HG03095 (cell line): ENCODE data around the gene ZDHHC9.
"Not testable (repeated sequence)": the region's sequence is repeated elsewhere in the genome, so short reads cannot be mapped to it uniquely, and the experiment has no call there.

Source experiments
- ATAC-seq: cut with Tn5 transposase; IDR thresholded peaks from one replicate; pipeline ENCODE4 v1.9.1; 2021; ENCODE audit warnings: moderate library complexity; ENCODE audit not compliant: unreplicated experiment

The ZDHHC9 gene

DNA sequence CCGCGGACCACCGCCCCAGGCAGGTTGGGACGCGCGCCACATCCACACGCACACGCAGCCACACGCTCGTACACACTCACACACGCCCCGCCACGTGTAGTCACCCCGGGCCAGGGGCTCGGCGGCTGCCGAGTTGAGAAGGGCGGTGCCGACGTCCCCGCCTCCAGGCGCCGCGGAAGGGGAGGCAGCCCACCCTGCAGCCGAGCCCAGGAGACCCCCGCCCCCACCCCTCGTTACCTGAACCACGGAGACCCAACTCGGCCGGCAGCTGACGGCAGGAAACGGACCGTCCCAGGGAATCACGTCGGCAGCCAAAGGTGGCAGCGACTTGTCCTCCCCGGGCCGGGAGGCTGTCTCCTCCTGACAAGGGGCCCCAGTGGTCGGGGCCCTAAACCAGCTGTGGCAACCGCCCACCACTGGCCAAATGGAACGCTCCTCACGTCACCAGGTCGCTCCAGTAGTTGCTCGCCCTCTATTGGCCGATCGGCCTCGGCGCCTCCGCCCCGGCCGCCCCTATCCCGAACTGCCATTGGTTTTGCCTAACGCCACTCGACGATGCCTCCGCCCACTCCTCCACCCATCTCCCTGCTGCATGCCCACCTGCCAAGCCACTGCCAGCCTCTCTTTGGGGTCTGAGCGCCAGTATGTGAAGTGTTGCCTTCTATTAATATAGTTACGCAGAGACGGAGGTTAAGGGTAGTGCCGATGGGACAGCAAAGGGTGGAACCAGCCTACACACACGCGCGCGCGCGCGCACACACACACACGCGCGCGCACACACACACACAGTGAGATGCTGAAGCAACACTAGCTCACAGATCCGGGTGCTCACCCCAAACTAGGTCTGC lies at the start of gene ZDHHC9:
ZDHHC9 (minus strand) TSS at position 428 of the 848 bp plus-strand sequence. CDS start 1,941 bp downstream, outside the sequence.
- ATAC-seq, result peak; percentile 96

DNA sequence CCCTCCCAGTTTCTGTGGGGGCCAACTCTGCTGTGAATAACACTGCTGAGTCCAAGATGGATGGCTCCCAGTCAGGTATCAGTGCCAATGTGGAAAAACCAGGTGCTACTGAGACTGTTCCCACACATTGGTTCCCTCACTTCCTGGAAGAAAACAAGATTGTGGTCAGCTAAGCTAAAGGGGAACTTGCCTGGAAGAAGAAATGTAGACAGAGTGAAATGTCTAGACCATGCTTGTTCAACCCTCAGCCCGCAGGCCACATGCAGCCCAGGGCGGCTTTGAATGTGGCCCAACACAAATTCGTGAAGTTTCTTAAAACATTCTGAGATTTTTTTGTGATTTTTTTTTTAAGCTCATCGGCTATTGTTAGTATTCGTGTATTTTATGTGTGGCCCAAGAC lies 33.7 kb upstream of the ZDHHC9 start:
- no peak for ATAC-seq

DNA sequence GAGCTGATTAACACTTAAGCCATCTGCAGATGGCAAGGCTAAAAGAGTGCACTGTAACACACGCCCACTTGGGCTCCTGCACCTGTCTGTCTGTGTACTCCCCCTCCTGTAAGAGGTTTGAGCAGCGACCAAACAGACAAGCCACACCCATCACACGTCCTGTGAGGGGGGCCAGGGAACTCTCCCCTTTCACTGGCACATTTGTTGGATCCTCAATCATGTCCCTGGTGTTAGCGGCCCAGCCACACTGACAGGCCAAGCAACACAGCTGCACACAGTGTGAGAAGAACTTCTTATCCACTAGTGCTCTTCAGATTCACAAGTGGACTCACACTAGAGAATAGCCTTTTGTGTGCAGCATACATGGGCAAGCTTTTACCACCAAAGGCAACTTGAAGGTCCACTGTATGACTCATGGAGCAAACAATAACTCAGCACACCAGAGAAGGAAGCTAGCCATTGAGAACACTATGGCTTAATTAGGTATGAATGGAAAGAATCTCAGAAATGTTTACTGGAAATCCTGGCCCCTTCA lies 33.2 kb upstream of the ZDHHC9 start:
- no peak for ATAC-seq

DNA sequence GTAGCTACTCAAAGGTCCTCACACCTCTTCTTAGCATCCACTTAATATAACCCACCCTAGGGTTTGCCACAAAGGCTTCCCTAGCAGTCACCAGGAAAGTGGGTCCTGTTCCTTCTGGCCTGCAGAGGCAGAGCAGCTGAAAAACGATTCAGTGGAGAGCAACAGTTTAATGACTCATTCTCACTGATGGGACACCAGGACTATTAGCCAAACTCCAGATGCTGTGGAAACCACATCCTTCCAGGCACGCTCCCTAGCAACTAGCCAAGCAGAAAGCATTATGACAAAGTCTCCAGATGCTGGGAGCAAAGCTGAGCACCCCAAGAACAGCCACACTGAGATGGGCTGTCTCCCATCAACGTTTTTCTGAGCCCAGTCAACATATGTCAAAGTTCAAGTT lies 32.0 kb upstream of the ZDHHC9 start:
- ATAC-seq, result no peak

DNA sequence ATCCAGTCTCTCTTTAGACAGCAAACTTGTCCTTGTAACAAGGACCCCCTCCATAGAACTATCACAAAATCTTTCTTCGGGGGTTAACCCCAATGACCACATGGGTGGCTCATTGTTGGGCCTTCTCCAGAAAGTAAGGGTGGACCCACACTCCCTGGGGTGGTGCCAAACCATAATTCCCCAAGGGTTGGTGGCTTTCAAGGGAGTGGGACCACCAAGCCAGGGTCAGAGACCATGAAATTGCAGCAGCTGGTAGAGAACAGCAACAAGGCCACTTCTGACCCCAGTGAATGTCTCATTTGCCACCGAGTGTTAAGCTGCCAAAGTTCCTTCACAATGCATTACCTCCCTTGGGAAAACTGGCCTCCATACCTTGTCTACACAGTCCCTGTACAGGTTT lies 28.8 kb upstream of the ZDHHC9 start:
- no peak for ATAC-seq

DNA sequence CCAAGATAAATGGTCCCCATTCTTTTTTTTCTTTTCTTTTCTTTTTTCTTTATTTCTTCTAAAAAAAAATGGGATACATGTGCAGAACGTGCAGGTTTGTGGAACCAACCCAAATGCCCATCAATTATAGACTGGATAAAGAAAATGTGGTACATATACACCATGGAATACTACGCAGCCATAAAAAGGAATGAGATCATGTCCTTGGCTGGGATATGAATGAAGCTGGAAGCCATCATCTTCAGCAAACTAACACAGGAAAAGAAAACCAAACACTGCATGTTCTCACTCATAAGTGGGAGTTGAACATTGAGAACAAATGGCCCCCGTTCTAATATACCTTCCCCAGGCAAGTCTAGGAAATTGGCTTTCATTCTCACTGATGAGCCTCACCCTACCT lies 22.6 kb upstream of the ZDHHC9 start:
- ATAC-seq, result not testable (repeated sequence)

DNA sequence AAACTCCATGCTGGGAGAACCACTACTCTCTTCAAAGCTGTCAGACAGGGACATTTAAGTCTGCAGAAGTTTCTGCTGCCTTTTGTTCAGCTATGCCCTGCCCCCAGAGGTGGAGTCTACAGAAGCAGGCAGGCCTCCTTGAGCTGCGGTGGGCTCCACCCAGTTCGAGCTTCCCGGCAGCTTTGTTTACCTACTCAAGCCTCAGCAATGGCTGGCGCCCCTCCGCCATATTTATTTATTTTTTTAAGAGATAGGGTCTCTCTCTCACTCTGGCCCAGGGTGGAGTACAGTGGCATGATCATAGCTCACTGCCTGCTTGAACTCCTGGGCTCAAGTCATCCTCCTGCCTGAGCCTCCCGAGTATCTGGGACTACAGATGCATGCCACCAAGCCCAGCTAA lies 15.4 kb upstream of the ZDHHC9 start:
- not testable (repeated sequence) for ATAC-seq

DNA sequence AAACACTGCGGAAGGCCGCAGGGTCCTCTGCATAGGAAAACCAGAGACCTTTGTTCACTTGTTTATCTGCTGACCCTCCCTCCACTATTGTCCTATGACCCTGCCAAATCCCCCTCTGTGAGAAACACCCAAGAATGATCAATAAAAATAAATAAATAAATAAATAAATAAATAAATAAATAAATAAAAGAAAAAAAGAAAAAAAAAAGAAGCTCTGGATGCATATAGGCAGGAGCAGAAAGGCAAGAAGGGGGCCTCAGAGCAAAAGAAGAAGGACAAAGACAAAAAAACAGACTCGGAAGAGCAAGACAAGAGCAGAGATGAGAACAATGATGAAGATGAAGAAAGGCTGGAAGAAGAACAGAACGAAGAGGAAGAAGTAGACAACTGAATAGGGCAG lies 8.1 kb upstream of the ZDHHC9 start:
- ATAC-seq, result not testable (repeated sequence)

DNA sequence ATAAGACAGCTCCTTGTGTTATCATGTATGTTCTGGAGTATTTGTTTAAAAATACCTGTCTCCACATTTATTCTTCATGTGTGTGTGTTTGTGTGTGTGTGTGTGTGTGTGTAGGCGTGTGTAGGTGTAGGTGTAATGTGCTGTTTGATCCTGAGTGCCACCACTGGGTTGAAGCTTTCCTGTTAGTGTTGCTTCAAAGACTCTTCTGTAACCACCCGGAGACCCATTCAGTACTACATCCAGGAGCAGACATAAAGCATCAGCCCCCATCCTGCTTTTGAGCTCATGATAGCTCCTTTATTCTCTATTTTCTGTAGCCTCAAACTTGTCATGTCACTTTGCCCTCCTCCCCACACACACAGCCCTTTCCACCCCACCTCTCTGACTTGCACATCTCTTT lies 3.0 kb upstream of the ZDHHC9 start:
- ATAC-seq, result no peak

DNA sequence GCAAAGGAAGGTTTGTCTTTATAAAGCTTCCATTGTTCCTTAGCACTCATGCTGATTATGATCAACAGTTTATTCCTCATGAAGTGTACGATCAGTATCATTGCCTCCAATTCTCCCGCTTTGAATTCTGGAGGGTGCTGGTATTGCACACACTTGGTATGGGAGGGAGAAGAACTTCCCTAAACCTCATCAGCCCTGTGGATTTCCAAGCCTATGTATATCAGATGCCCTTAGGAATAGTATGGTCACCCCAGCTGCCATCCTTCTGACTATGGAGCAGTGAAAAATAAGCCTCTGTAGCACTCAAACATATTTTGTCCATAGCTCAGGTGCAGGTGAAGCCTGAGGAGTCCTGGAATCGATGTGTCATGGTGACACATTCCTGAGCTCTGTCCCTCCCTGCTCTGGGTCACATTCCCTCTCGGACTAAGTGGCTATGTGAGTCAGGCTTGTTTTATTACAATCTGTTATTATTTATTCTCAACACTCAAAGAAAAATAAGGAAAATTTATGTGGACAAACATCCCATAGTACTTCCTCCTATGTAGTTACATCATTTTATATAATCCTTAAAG lies 2.0 kb upstream of the ZDHHC9 start:
- no peak for ATAC-seq

DNA sequence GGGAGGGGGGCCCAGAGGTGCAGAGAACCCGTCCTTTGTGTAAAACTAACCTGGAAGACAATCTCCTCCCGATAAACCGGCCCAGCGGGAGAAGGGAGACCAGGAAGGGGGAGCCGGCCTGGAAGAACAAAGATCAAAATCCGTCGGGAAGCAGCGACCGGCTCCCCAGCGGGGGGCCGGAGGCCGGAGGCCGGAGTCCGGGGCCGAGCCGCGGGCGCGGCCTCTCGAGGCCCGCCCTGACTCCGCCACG lies 552 bp downstream of the ZDHHC9 start:
- no peak for ATAC-seq

DNA sequence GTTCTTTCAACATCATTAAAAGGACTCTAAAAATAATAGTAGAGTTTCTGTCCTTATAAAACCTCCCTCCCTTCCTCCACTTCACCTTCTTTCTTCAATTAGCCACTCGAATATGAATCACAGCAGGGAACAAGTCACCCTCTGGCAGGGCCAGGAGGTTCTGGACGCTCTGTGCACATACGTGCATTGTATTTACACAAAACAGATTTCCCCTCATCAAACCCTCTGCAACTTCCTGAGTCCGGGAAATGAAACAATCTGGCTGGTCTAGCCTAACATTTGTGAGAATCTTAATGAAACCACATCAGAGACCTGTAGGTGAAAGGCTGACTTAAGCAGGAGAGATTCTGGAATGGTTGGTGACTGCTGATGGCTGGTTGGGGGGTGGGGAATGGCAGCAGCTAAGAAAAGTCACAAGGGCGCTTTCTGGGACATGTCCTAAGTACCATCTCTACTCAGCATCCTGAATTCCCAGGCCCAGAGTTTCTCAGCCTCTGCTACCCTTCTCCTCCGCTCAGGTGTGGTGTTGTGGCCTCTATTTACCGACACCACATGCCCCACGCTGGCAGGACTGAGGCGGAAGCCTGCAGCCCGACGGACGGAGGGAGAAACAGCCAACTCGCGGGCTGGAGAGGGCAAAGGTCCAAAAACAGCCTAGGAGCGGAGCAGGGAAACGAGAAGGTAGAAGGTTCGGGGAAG lies 1.0 kb downstream of the ZDHHC9 start:
- ATAC-seq, result no peak

DNA sequence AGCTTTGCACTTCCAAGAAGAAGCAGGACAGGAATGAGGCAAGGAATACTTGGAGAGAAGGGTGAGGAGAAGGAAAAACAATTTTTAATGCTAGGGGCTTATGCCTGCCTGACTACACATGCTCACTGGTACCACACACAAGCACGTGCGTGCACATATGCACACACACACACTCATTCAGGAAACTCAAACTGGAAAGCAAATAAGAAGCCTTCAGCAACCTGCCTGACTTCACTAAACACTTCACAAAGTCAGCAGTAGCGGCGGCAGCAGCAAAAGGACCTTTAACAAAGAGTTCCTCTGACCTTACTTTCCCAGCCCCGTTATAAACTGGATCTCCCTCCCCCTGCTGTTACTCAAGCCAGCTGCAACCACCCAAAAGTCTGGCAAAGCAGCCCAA lies 3.3 kb downstream of the ZDHHC9 start:
- ATAC-seq, result no peak

DNA sequence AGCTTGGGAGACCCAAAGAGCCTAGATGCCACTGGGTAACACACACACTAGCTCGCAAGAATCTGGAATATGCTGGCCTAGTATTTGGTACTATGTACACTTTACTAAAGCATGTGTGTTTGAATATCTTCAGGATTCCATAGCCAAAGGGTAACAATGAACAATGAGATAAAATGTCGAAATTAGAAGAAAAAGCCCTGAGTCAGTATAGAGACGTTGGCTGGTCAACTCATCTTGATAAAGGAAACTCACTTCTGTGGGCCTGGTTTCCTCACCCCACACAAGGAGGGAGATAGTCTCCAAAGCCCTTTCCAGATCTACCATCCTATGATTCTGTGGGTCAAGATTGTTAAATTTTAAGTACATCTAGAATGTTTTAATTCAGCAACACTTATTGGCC lies 6.9 kb downstream of the ZDHHC9 start:
- no peak for ATAC-seq

DNA sequence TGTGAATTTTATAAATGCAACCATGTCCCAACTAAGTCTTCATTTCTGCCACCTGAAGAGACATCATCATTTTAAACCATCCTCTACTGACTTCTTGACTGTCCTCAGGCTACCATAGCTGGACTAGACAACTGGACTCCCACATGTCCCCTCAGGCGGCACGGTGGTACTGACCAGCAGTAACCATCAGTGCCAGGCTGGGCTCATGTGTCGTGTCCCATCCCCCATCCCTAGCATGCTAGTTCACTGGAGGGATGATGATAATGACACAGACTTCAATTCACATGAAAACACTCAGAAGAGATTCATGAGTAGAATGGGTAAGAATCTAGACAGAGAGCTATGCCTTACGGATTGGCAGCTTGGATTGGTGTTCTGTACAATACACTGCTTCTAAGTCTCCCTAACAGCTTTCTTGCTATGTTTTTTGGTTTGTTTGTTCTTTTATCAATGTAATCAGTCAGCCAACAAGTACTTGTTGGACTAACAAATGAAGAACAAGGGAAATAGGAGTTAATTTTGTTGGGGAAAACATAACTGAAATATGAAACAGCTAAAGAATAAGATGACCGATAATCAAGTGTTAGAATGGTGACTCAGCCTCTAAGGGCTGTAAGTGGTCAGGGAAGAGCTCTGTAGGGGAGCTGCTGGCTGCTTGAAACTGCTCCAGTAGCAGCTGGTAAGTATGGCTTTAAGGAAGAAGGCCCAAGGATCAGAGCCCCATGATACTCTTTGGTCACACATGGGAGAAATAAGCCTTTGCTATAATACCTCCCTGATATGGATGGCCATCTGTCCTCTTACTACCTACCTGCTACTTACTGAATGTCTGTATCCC lies 10.3 kb downstream of the ZDHHC9 start:
- no peak for ATAC-seq

DNA sequence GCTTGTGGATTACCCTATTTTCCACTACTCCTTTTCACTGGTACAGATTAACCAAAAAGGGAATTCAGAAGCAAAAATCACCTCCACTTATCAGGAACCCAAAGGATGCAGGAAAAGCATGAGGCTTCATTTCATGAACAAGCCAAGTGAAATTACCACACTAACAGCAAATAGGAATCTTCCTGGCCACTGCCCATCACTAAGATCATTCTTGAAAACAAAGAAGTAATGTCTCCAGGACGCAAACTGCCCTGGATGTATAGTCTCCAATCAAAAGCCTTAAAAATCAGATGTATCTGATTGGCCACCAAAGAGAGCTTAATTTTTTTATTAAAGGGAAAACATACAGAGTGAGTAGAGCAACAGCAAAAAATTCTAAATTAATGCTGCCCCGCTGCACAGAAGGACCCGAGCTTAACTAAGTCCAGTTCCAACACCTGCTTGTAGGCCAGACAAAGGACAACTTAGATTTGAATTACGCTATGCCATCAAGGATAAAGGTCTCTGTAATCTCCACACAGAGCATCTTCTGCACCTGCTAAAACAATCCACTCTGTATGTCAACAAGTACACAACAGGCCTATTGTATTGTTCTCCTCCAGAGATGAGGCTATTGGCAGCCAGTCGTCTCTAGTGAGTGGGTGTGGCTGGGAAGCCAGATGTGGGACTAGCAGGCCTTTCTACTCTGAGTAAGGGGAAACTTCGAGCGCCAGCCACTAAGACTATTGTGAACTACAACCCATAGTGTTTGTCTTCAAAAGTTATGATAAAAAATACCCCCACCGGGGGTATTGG lies 12.4 kb downstream of the ZDHHC9 start:
- ATAC-seq, result no peak

DNA sequence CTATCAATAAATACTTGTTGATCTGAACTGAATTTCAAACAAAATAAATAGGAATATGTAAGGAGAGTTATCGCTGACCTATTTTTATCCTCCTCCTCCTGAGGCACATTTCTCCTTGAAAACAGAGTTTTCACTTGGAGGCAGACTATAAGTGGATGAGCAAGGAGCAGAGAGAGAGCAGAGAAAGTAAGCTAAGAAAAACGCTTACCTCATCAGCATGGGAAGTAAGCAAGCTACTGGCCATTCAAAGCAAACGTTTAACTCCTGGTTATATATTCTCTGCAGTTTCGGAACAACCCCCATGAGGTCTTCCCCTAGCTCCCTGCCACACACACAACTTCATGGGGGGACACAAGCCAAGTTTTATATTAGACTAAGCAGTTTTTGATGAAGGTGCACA lies 13.2 kb downstream of the ZDHHC9 start:
- no peak for ATAC-seq

DNA sequence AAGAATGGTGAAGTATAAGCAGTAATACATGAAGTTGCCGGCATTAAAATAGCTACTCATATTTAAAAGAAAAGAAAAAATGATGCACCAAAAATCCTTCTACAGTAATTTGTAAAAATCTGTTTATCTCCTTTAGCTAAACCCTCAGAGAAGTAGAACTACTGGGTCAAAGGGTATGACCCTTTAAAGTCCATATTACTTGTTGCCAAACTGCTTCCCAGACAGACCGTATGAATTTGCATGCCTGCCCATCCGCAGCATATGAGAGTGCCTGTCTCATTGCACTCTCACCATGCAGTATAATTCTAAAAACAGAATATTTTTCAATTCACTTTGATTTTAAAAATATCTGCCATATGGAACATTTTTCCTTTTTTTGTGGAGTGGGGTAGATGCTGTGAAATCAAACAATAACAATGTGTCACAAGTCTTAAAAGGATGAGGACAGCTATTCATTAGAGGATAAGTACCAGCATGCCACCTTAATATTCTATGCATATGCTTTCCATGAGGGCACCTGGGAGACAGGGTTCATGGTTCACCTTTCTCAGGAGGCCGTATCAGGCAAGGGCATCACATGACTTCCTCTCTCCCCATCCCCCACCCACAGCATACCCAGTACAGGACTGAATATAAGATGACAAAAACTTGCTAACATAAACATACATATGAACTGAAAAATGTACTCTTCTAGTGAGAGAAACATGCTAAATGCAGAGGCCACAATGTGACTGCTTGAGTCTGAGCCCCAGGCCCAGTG lies 17.8 kb downstream of the ZDHHC9 start:
- ATAC-seq, result no peak

DNA sequence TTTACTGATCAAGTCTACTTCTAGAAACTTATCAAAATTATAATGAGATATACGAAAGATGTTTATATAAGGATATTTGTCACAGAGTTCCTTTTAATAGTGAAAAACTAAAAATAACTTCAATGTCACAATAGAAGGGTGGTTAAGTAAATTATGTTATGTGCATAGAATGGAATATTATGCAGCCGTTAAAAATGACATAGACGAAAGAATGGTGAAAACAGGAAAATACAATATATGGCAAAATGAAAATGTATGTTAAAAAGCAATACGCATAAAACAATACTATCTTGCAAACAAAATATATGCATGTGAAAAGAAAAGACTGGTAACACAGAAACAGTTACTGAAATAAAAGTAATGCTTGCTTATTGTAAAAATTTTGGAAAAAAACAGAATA lies 19.1 kb downstream of the ZDHHC9 start:
- no peak for ATAC-seq

DNA sequence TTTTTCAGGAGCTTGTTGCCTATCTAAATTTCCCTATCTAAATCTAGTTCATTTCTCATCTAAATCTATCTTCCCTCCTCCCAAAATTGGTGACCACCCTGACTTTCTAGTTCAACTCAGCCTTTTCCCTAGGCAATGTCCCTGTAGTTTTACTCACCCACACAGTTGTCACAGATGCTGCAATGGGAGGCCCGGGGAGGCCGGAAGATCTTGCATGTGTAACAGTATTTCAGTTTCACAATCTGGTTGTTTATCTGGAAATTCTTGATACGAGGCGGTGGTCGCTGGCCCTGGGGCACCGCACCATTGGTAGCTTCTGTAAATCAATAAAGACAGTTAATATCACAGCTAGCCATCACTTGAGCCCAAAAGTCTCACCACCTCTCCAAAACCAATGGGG lies 20.2 kb downstream of the ZDHHC9 start:
- ATAC-seq, result no peak
